ENCODE data around the gene BMPR1A.

The BMPR1A gene

DNA sequence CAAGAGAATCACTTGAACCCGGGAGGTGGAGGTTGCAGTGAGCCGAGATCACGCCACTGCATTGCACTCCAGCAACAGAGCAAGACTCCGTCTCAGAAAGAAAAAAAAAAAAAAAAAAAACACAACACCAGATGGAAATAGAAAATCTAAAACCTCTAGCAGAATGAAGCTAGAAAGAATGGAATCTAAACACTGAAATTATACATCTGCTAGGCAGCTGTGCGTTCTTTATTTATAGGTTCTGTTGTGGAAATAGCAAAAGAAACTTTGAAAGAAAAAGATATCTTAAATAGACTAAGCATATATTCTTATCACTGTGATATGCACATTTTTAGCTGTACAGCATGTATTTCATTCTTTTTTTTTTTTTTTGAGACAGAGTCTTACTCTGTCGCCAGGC lies 17.1 kb downstream of the BMPR1A start:
- ATAC-seq = no peak

DNA sequence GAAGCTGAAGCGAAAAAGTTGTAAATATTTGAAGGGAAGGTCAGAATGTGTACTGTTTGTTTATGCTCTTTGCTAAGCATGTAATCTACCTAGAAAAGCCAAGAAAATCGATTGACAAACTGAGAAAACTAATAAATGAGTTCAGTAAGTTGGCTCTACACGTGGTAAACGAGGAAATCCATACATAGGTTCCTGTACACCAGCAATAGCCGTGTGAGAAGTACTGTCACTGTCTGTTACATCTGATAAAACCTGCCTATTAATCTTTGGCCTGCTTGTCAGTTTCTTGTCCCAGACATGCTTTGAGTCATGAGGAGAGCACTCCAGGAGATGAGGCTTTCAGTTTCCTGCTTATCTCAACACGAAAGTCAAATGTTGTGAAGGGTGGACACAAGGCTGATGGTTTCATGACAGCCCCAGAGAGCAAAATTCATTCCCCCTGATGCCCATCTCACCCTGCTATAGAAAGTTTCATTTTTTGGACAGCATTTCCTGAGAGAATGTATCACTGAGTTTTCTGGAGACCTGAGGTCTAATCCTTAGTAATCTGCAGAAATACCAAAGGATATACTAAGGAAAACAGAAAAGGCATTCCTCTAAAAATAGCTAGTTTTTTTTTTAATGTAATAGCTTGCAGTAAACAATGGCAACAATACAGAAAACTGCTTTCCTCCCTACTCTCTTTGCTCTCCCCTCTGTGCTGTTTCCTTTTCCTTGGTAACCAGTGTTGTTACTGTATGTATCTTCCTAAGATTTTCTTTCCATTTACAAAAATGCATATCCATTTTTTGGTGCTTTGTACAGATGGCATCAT lies 18.8 kb downstream of the BMPR1A start:
- peak; percentile 79 for ATAC-seq
- peak; percentile 31; the same call in 1 of the 2 replicates for TF ChIP-seq ISL1 (CRISPR knock-in tag; IDR thresholded peaks at IDR 0.05)
- no peak for TF ChIP-seq GLIS3 (CRISPR knock-in tag; IDR thresholded peaks at IDR 0.05)

More for the DNA sequence above, 17.1 kb downstream of the BMPR1A start:
- TF ChIP-seq ZFP3 (CRISPR knock-in tag; IDR thresholded peaks at IDR 0.05) = no peak
- TF ChIP-seq, protein P1, sequence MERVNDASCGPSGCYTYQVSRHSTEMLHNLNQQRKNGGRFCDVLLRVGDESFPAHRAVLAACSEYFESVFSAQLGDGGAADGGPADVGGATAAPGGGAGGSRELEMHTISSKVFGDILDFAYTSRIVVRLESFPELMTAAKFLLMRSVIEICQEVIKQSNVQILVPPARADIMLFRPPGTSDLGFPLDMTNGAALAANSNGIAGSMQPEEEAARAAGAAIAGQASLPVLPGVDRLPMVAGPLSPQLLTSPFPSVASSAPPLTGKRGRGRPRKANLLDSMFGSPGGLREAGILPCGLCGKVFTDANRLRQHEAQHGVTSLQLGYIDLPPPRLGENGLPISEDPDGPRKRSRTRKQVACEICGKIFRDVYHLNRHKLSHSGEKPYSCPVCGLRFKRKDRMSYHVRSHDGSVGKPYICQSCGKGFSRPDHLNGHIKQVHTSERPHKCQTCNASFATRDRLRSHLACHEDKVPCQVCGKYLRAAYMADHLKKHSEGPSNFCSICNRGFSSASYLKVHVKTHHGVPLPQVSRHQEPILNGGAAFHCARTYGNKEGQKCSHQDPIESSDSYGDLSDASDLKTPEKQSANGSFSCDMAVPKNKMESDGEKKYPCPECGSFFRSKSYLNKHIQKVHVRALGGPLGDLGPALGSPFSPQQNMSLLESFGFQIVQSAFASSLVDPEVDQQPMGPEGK (CRISPR knock-in tag; IDR thresholded peaks at IDR 0.05; ENCODE audit: borderline replicate concordance) = no peak
- no peak for TF ChIP-seq ISL1 (CRISPR knock-in tag; IDR thresholded peaks at IDR 0.05)
- no peak for TF ChIP-seq ZFP30 (CRISPR knock-in tag; IDR thresholded peaks at IDR 0.05)
- TF ChIP-seq TCF4 (CRISPR knock-in tag; IDR thresholded peaks at IDR 0.05; ENCODE audit: borderline replicate concordance) = no peak
- no peak for TF ChIP-seq OSR1 (CRISPR knock-in tag; IDR thresholded peaks at IDR 0.05)
- TF ChIP-seq ZNF70 (CRISPR knock-in tag; IDR thresholded peaks at IDR 0.05) = no peak
- TF ChIP-seq ESRRG (CRISPR knock-in tag; IDR thresholded peaks at IDR 0.05) = no peak
- no peak for TF ChIP-seq ZNF8 (CRISPR knock-in tag; IDR thresholded peaks at IDR 0.05)
- TF ChIP-seq RARB (CRISPR knock-in tag; IDR thresholded peaks at IDR 0.05) = no peak
- TF ChIP-seq BACH2 (CRISPR knock-in tag; IDR thresholded peaks at IDR 0.05; ENCODE audit: borderline replicate concordance) = no peak
- TF ChIP-seq, protein P2, sequence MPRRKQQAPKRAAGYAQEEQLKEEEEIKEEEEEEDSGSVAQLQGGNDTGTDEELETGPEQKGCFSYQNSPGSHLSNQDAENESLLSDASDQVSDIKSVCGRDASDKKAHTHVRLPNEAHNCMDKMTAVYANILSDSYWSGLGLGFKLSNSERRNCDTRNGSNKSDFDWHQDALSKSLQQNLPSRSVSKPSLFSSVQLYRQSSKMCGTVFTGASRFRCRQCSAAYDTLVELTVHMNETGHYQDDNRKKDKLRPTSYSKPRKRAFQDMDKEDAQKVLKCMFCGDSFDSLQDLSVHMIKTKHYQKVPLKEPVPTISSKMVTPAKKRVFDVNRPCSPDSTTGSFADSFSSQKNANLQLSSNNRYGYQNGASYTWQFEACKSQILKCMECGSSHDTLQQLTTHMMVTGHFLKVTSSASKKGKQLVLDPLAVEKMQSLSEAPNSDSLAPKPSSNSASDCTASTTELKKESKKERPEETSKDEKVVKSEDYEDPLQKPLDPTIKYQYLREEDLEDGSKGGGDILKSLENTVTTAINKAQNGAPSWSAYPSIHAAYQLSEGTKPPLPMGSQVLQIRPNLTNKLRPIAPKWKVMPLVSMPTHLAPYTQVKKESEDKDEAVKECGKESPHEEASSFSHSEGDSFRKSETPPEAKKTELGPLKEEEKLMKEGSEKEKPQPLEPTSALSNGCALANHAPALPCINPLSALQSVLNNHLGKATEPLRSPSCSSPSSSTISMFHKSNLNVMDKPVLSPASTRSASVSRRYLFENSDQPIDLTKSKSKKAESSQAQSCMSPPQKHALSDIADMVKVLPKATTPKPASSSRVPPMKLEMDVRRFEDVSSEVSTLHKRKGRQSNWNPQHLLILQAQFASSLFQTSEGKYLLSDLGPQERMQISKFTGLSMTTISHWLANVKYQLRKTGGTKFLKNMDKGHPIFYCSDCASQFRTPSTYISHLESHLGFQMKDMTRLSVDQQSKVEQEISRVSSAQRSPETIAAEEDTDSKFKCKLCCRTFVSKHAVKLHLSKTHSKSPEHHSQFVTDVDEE (CRISPR knock-in tag; IDR thresholded peaks at IDR 0.05) = no peak
- TF ChIP-seq PPARA (CRISPR knock-in tag; IDR thresholded peaks at IDR 0.05; ENCODE audit: borderline replicate concordance) = no peak
- TF ChIP-seq, protein P3, sequence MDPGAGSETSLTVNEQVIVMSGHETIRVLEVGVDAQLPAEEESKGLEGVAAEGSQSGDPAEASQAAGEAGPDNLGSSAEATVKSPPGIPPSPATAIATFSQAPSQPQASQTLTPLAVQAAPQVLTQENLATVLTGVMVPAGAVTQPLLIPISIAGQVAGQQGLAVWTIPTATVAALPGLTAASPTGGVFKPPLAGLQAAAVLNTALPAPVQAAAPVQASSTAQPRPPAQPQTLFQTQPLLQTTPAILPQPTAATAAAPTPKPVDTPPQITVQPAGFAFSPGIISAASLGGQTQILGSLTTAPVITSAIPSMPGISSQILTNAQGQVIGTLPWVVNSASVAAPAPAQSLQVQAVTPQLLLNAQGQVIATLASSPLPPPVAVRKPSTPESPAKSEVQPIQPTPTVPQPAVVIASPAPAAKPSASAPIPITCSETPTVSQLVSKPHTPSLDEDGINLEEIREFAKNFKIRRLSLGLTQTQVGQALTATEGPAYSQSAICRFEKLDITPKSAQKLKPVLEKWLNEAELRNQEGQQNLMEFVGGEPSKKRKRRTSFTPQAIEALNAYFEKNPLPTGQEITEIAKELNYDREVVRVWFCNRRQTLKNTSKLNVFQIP (CRISPR knock-in tag; IDR thresholded peaks at IDR 0.05; ENCODE audit: borderline replicate concordance, low read depth) = no peak
- TF ChIP-seq, protein P4, sequence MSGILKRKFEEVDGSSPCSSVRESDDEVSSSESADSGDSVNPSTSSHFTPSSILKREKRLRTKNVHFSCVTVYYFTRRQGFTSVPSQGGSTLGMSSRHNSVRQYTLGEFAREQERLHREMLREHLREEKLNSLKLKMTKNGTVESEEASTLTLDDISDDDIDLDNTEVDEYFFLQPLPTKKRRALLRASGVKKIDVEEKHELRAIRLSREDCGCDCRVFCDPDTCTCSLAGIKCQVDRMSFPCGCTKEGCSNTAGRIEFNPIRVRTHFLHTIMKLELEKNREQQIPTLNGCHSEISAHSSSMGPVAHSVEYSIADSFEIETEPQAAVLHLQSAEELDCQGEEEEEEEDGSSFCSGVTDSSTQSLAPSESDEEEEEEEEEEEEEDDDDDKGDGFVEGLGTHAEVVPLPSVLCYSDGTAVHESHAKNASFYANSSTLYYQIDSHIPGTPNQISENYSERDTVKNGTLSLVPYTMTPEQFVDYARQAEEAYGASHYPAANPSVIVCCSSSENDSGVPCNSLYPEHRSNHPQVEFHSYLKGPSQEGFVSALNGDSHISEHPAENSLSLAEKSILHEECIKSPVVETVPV (CRISPR knock-in tag; IDR thresholded peaks at IDR 0.05) = no peak
- no peak for TF ChIP-seq GLIS3 (CRISPR knock-in tag; IDR thresholded peaks at IDR 0.05)
- TF ChIP-seq SNAI2 (CRISPR knock-in tag; IDR thresholded peaks at IDR 0.05) = no peak
- no peak for TF ChIP-seq ZC3H10 (CRISPR knock-in tag; IDR thresholded peaks at IDR 0.05)

DNA sequence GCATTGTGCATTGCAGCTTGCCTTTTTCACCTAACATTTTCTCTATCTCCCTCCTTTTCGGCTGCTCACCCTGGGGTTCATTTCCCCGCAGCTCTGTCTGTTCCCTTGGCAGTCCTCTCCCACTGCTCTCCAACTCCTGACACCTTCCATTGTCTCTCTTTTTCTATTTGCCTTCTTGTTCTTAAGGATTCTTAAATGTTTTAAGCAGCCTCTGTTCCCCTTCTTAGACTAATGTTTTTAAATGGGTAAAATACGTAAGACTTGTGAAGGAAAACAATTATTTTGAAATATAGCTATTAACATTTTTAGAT lies 19.4 kb downstream of the BMPR1A start:
- no peak; the same call in 2 of the 3 replicates for ATAC-seq
- TF ChIP-seq, protein P3 (CRISPR knock-in tag; IDR thresholded peaks at IDR 0.05; ENCODE audit: borderline replicate concordance, low read depth) = no peak
- TF ChIP-seq, protein P4 (CRISPR knock-in tag; IDR thresholded peaks at IDR 0.05) = no peak
- TF ChIP-seq PPARA (CRISPR knock-in tag; IDR thresholded peaks at IDR 0.05; ENCODE audit: borderline replicate concordance) = no peak
- TF ChIP-seq, protein P1 (CRISPR knock-in tag; IDR thresholded peaks at IDR 0.05; ENCODE audit: borderline replicate concordance) = no peak

Data from SK-N-SH treated with all-trans-retinoic acid at 6 μM for 48 hours (cell line).